Mesothelial cell of epicardium (in vitro differentiated cells): Measurements from ENCODE around the gene BLACAT1. TPM values are rescaled to one million over a fixed set of nuclear protein-coding genes. Genes with fewer than 3 reads are reported as not detected.
"Not testable (repeated sequence)": the region's sequence is repeated elsewhere in the genome, so short reads cannot be mapped to it uniquely, and the experiment has no call there.

Experiments used
- DNase-seq, 2 experiments: peaks; one replicate each; pipeline ENCODE4 v3.0.0; 2021; ENCODE audit warnings: low spot score in 2 of 2; ENCODE audit not compliant: unreplicated experiment in 2 of 2
- H3K27ac Mint-ChIP-seq: 2 replicates; pipeline ENCODE4 v1.8.0; 2021; ENCODE audit warnings: mixed read lengths
- H3K27me3 Mint-ChIP-seq: 2 replicates; pipeline ENCODE4 v1.8.0; 2021; ENCODE audit warnings: low read depth, mixed read lengths
- H3K36me3 Mint-ChIP-seq: 2 replicates; pipeline ENCODE4 v1.8.0; 2021; ENCODE audit warnings: mixed read lengths
- H3K4me1 Mint-ChIP-seq: 2 replicates; pipeline ENCODE4 v1.8.0; 2021; ENCODE audit warnings: mixed read lengths
- H3K4me3 Mint-ChIP-seq: 2 replicates; pipeline ENCODE4 v1.8.0; 2021; ENCODE audit warnings: mild to moderate bottlenecking, moderate library complexity, mixed read lengths
- H3K9me3 Mint-ChIP-seq: 2 replicates; pipeline ENCODE4 v1.8.0; 2021; ENCODE audit warnings: mixed read lengths
- CTCF ChIP-seq: fragments of 200-600 bp; sonication (generic); IDR thresholded peaks from one replicate; pipeline ENCODE4 v1.5.0; 2021; ENCODE audit warnings: antibody characterized with exemption; ENCODE audit not compliant: unreplicated experiment
- total RNA-seq: library from RNA; stranded (reverse); gene quantifications from 3 replicates; pipeline ENCODE4 v1.2.1, GENCODE V29; 2021

Gene BLACAT1
- total RNA-seq, 1 donor from 2014 or later = 0.74 TPM

GRCh38 chr1:205481218-205481617 is 25.4 kb upstream of the BLACAT1 start:
- Mint-ChIP-seq H3K27me3 (peaks cover 60% of the 10 kb centered on the region), H3K27ac (no peak overlapping the region), H3K4me1 (no peaks in the 10 kb centered on the region), H3K9me3 (no peaks in the 10 kb centered on the region), H3K36me3 (no peaks in the 10 kb centered on the region), H3K4me3 (no peak overlapping the region)
- no peak for TF ChIP-seq CTCF
- no peak for DNase-seq

GRCh38 chr1:205480349-205480985 is 24.6 kb upstream of the BLACAT1 start:
- Mint-ChIP-seq H3K4me3 (no peak overlapping the region), H3K36me3 (no peaks in the 10 kb centered on the region), H3K27me3 (peaks cover 56% of the 10 kb centered on the region), H3K4me1 (no peaks in the 10 kb centered on the region), H3K27ac (no peak overlapping the region), H3K9me3 (peaks cover 7% of the 10 kb centered on the region)
- no peak for TF ChIP-seq CTCF
- DNase-seq = no peak

GRCh38 chr1:205478985-205479384 is 23.1 kb upstream of the BLACAT1 start:
- H3K27ac Mint-ChIP-seq, H3K36me3 Mint-ChIP-seq, DNase-seq, H3K4me1 Mint-ChIP-seq, H3K4me3 Mint-ChIP-seq: not testable (repeated sequence)
- Mint-ChIP-seq H3K9me3 (peaks cover 13% of the 10 kb centered on the region), H3K27me3 (peaks cover 50% of the 10 kb centered on the region)

- Mint-ChIP-seq H3K9me3 (peaks cover 13% of the 10 kb centered on the region), H3K27me3 (peaks cover 40% of the 10 kb centered on the region), H3K4me3 (no peak overlapping the region), H3K36me3 (no peaks in the 10 kb centered on the region), H3K27ac (no peak overlapping the region), H3K4me1 (peaks cover 9% of the 10 kb centered on the region)
- DNase-seq = no peak
- no peak for TF ChIP-seq CTCF
These were observed 22.0 kb upstream of the BLACAT1 start for GRCh38 chr1:205477759-205478247.

GRCh38 chr1:205477121-205477758 is 21.4 kb upstream of the BLACAT1 start:
- H3K4me3 Mint-ChIP-seq = no peak overlapping the region
- H3K9me3 Mint-ChIP-seq = peaks cover 13% of the 10 kb centered on the region
- DNase-seq = no peak
- H3K27ac Mint-ChIP-seq = no peak overlapping the region
- TF ChIP-seq CTCF = no peak
- peaks cover 40% of the 10 kb centered on the region for H3K27me3 Mint-ChIP-seq
- H3K4me1 Mint-ChIP-seq = peaks cover 15% of the 10 kb centered on the region
- no peaks in the 10 kb centered on the region for H3K36me3 Mint-ChIP-seq

GRCh38 chr1:205476648-205477047 is 20.8 kb upstream of the BLACAT1 start:
- Mint-ChIP-seq H3K27me3 (peaks cover 39% of the 10 kb centered on the region), H3K4me3 (no peak overlapping the region), H3K27ac (no peak overlapping the region), H3K36me3 (no peaks in the 10 kb centered on the region), H3K9me3 (peaks cover 13% of the 10 kb centered on the region), H3K4me1 (peaks cover 15% of the 10 kb centered on the region)
- DNase-seq = no peak
- TF ChIP-seq CTCF = no peak
